A549 (cell line): ENCODE results near the gene NEDD9. TPM values are rescaled to one million over a fixed set of nuclear protein-coding genes. Genes with fewer than 3 reads are reported as not detected.
A peak's percentile ranks its signal among the peaks of the same experiment; 100 is the strongest.

Source experiments
- ATAC-seq, 2 experiments: fragments of 200-7000 bp in 1 of 2; fragments of >200 bp in 1 of 2; cut with Nextera tagmentation in 1 of 2; cut with Tn5 transposase in 1 of 2; 3 replicates each; pipeline versions ENCODE4 v1.8.0 to v1.9.1; 2018 to 2020; ENCODE audit warnings: mild to moderate bottlenecking in 1 of 2, moderate library complexity in 1 of 2
- CTCF ChIA-PET: fragments of 300-600 bp; sonication (Branson Sonifier 250); formaldehyde crosslinking; extraction: SDS; loops from one replicate; lab custom pipeline; 2021; ENCODE audit warnings: antibody characterized with exemption, inconsistent platforms; lab: Yijun Ruan, JAX
- POLR2A ChIA-PET: fragments of 350-600 bp; formaldehyde crosslinking; extraction: SDS; loops from one replicate; lab custom pipeline; 2021; ENCODE audit warnings: antibody characterized with exemption, inconsistent platforms; lab: Yijun Ruan, JAX
- DNase-seq, 2 experiments: peaks; one replicate each; pipeline versions ENCODE4 v3.0.0 to v3.0.0-alpha.2; 2011 to 2016; ENCODE audit warnings: low read depth in 1 of 2, low spot score in 1 of 2
- FAIRE-seq: peaks from 2 replicates; lab custom pipeline; 2011; peaks lifted over from hg19 to GRCh38; lab: Jason Lieb, UNC
- H3K27ac ChIP-seq, 2 experiments: fragments of >200 bp; sonication (Bioruptor Twin); formaldehyde crosslinking; 3 replicates each; pipeline ENCODE4 v1.5.1; 2016 to 2017
- H3K4me1 ChIP-seq: fragments of >200 bp; sonication (Bioruptor Twin); formaldehyde crosslinking; 3 replicates; pipeline ENCODE4 v1.6.1; 2016
- H3K4me2 ChIP-seq: fragments of >200 bp; sonication (Bioruptor Twin); formaldehyde crosslinking; 3 replicates; pipeline ENCODE4 v1.6.1; 2016
- H3K4me3 ChIP-seq: fragments of >200 bp; sonication (Bioruptor Twin); formaldehyde crosslinking; 3 replicates; pipeline ENCODE4 v1.5.1; 2016
- H3K9me3 ChIP-seq: fragments of >200 bp; sonication (Bioruptor Twin); formaldehyde crosslinking; 3 replicates; pipeline ENCODE4 v1.6.1; 2016
- ATOH8 ChIP-seq: fragments of 250-450 bp; sonication (Bioruptor Pico); IDR thresholded peaks from 2 replicates; pipeline ENCODE4 v1.5.0; 2020; ENCODE audit warnings: low read depth, mild to moderate bottlenecking, moderate library complexity
- CEBPB ChIP-seq, 2 experiments: fragments of >200 bp in 1 of 2; sonication (Bioruptor Twin) in 1 of 2; formaldehyde crosslinking in 1 of 2; IDR thresholded peaks; 2 replicates each; pipeline ENCODE4 v1.6.1; 2012 to 2016
- EP300 ChIP-seq, 2 experiments: fragments of >200 bp; sonication (Bioruptor Twin); formaldehyde crosslinking; IDR thresholded peaks; 2 replicates in 1 of 2; 3 replicates in 1 of 2; pipeline ENCODE4 v1.6.1; 2016 to 2017
- FOSL2 ChIP-seq, 2 experiments: fragments of 450-650 bp in 1 of 2; fragments of >200 bp in 1 of 2; sonication (Bioruptor Twin) in 1 of 2; formaldehyde crosslinking; IDR thresholded peaks; 2 replicates each; pipeline versions ENCODE4 v1.5.0 to v1.6.1; 2016 to 2020; ENCODE audit warnings: mild to moderate bottlenecking in 1 of 2, moderate library complexity in 1 of 2
- FOXS1 ChIP-seq: fragments of 250-450 bp; sonication (Bioruptor Pico); IDR thresholded peaks from 2 replicates; pipeline ENCODE4 v1.5.0; 2020; ENCODE audit warnings: mild to moderate bottlenecking, moderate library complexity
- GATA3 ChIP-seq: IDR thresholded peaks from 2 replicates; pipeline ENCODE4 v1.6.1; 2012; ENCODE audit warnings: borderline replicate concordance
- HES2 ChIP-seq: fragments of >200 bp; sonication (Bioruptor Twin); formaldehyde crosslinking; IDR thresholded peaks from 2 replicates; pipeline ENCODE4 v1.6.1; 2016
- HOXB13 ChIP-seq: fragments of 250-450 bp; sonication (Bioruptor Pico); IDR thresholded peaks from 2 replicates; pipeline ENCODE4 v1.5.0; 2020; ENCODE audit warnings: low read depth, mild to moderate bottlenecking, moderate library complexity
- HOXB5 ChIP-seq: fragments of 250-450 bp; sonication (Bioruptor Pico); IDR thresholded peaks from 2 replicates; pipeline ENCODE4 v1.5.0; 2020; ENCODE audit warnings: mild to moderate bottlenecking, moderate library complexity
- JUN ChIP-seq, 2 experiments: fragments of >200 bp; sonication (Bioruptor Twin); formaldehyde crosslinking; IDR thresholded peaks; 2 replicates in 1 of 2; 3 replicates in 1 of 2; pipeline ENCODE4 v1.6.1; 2016 to 2017
- MAFK ChIP-seq: fragments of 450-650 bp; IDR thresholded peaks from 2 replicates; pipeline ENCODE4 v1.6.1; 2014; ENCODE audit not compliant: partially characterized antibody
- MAZ ChIP-seq: fragments of 150-350 bp; IDR thresholded peaks from 2 replicates; pipeline ENCODE4 v1.6.1; 2014; ENCODE audit warnings: antibody characterized with exemption, low read depth, low read length, borderline replicate concordance
- NFE2L2 ChIP-seq: fragments of 150-350 bp; conservative IDR thresholded peaks from 2 replicates; pipeline ENCODE4 v1.6.1; 2014; ENCODE audit warnings: low read length
- POLR2AphosphoS2 ChIP-seq: conservative IDR thresholded peaks from 2 replicates; pipeline ENCODE4 v1.6.1; 2012; ENCODE audit warnings: low read length, improper control_type of control experiment, inconsistent platforms
- RAD21 ChIP-seq, 2 experiments: fragments of >200 bp in 1 of 2; sonication (Bioruptor Twin) in 1 of 2; formaldehyde crosslinking in 1 of 2; IDR thresholded peaks in 1 of 2; conservative IDR thresholded peaks in 1 of 2; 2 replicates in 1 of 2; 3 replicates in 1 of 2; pipeline ENCODE4 v1.6.1; 2012 to 2018; ENCODE audit warnings: inconsistent platforms in 1 of 2
- RNF2 ChIP-seq: fragments of 200-600 bp; sonication (generic); IDR thresholded peaks from 2 replicates; pipeline ENCODE4 v1.6.1; 2016; ENCODE audit warnings: low read depth, mild to moderate bottlenecking, antibody characterized with exemption, moderate library complexity, borderline replicate concordance
- ZNF302 ChIP-seq: fragments of 250-450 bp; sonication (Bioruptor Pico); IDR thresholded peaks from 2 replicates; pipeline ENCODE4 v1.9.0; 2021; ENCODE audit warnings: inconsistent platforms, mild to moderate bottlenecking, moderate library complexity
- WGBS: methylation state at CpG from one replicate; pipeline ENCODE4 v1.1.6; 2017; ENCODE audit errors: missing lambda C conversion rate; 5-methylcytosine and 5-hydroxymethylcytosine counted together
- polyA plus RNA-seq, 4 experiments: library from polyadenylated mRNA; depleted of rRNA in 3 of 4; stranded (reverse); fragments of >200 nt; fragmentation: RNase III in 1 of 4; extraction: RNeasy Plus Mini Kit Qiagen cat#74134 plus additional on column Dnase treatment in 1 of 4; gene quantifications; 2 replicates in 3 of 4; 3 replicates in 1 of 4; pipeline ENCODE4 v1.2.3, GENCODE V29; 2011 to 2017
- TF ChIP-seq, protein P1 (sequence below): fragments of 450-650 bp; IDR thresholded peaks from 2 replicates; pipeline ENCODE4 v1.6.1; 2014; ENCODE audit warnings: antibody characterized with exemption
- TF ChIP-seq, protein P2 (sequence below): fragments of 200-600 bp; sonication (generic); IDR thresholded peaks from 2 replicates; pipeline ENCODE4 v1.6.1; 2016; ENCODE audit warnings: antibody characterized with exemption, mild to moderate bottlenecking, moderate library complexity
- TF ChIP-seq, protein P3 (sequence below): IDR thresholded peaks from 2 replicates; pipeline ENCODE4 v1.6.1; 2012

NEDD9 gene
- polyA plus RNA-seq, 2 of the 4 experiments (the other 2 are of a cell fraction) = 46.7 to 79.6 TPM

DNA sequence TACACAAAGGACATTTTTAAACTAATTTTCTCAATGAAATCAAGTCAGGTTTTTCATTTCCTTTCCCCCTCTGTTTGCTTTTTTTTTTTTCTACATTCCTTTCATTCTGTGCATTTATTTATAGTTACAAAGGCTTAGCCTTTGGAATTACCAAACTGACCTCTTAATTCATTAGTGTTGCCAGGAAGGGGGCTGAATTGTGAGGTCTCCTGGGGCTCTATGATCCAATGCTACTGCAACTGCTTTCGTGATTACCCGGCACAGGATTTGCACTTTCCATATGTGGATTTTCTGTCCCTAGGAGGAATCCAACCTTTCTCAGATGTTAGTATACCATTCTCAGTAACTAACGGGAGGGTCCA, 35.3 kb downstream of the NEDD9 start:
- ATAC-seq (no peak), FAIRE-seq (no peak), DNase-seq (no peak)
- no peaks in the 10 kb centered on the region for H3K9me3 ChIP-seq
- H3K4me3 ChIP-seq = no peak overlapping the region
- H3K4me1 ChIP-seq = peaks cover 94% of the 10 kb centered on the region
- peak overlapping the region; percentile 94 to 98 for H3K27ac ChIP-seq
- WGBS = 48% methylated on average over 3 of the region's 3 CpGs
- ChIA-PET CTCF (no interaction called here), POLR2A (no interaction called here)
- peak overlapping the region; percentile 58 for H3K4me2 ChIP-seq
- TF ChIP-seq CEBPB (IDR thresholded peaks at IDR 0.05) (0 out of 4 replicates have a peak, but pooled peaks of 1 of the 2 experiments have one; percentile 14), FOXS1 (CRISPR knock-in tag) (no peak), GATA3 (0 out of 2 replicates have a peak, but pooled peaks have one; percentile 24), MAZ (no peak), RNF2 (no peak), EP300 (IDR thresholded peaks at IDR 0.05) (peak in 1 of 2 experiments; percentile 41; a peak in 2 of 5 replicates)

DNA sequence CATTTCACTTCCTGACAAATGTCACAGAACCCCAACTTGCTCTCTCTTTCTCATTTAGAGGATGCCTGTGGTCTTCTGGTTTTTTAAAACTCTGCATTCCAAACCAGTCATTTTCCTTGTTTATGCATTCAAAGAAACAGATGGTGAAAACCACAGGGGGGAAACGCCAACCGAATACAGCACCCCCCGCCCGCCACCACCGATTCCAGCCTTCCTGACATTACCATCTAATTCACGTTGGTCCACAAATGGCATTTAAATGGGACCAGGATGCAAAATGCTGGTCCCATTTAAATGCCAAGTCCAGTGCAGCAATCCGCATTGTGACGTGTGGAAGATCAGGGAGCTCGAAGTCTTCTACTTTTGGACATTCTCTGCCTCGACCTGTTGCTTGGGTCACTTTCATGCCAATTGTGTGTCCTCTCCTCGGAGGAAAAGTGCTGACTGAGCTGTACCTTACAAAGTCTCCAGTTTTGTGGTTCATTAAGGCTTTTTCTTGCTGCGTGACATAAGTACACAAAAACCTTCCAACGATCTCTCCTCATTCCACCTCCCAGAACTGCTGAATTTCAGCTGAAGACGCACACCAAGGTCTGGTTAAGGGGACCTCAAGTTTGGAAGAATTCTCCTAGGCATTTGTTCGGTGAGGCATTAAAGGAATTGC, 35.8 kb downstream of the NEDD9 start:
- POLR2A ChIA-PET = no interaction called here
- WGBS = 81% methylated on average over 15 of the region's 15 CpGs
- H3K27ac ChIP-seq = peak overlapping the region; percentile 94 to 98

GRCh38 chr6:11194356-11195218, 37.9 kb downstream of the NEDD9 start:
- Histone ChIP-seq H3K4me2 (peak overlapping the region; percentile 58), H3K9me3 (no peaks in the 10 kb centered on the region), H3K4me1 (peaks cover 82% of the 10 kb centered on the region), H3K27ac (peak overlapping the region; percentile 94 to 98), H3K4me3 (no peak overlapping the region)
- FAIRE-seq (no peak), DNase-seq (peak; percentile 80 to 97), ATAC-seq (peak; percentile 83 to 88)
- ChIA-PET CTCF (interaction anchor here (0.8 to 1.0 kb wide), 2 partner anchors 82 to 301 kb away, joined by 3 read pairs; no protein-coding TSS in a partner anchor), POLR2A (interaction anchor here (0.6 to 1.0 kb wide), 5 partner anchors 12 to 298 kb away, joined by 3 to 6 read pairs (median 4); no protein-coding TSS in a partner anchor)
- WGBS = 2% methylated on average over 12 of the region's 12 CpGs
- peak; percentile 10; the same call in 1 of the 2 replicates for TF ChIP-seq HOXB13
- TF ChIP-seq, protein P1, sequence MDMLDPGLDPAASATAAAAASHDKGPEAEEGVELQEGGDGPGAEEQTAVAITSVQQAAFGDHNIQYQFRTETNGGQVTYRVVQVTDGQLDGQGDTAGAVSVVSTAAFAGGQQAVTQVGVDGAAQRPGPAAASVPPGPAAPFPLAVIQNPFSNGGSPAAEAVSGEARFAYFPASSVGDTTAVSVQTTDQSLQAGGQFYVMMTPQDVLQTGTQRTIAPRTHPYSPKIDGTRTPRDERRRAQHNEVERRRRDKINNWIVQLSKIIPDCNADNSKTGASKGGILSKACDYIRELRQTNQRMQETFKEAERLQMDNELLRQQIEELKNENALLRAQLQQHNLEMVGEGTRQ = no peak
- TF ChIP-seq GATA3 = peak; percentile 97
- TF ChIP-seq HES2 = 0 out of 2 replicates have a peak, but pooled peaks have one; percentile 8
- TF ChIP-seq EP300 (IDR thresholded peaks at IDR 0.05) = peak; percentile 97 to 99
- peak; percentile 27 to 53; a peak in 4 of 5 replicates for TF ChIP-seq RAD21 (conservative IDR thresholded peaks at IDR 0.05 in 1 of 2, IDR thresholded peaks at IDR 0.05 in 1 of 2)
- TF ChIP-seq, protein P2, sequence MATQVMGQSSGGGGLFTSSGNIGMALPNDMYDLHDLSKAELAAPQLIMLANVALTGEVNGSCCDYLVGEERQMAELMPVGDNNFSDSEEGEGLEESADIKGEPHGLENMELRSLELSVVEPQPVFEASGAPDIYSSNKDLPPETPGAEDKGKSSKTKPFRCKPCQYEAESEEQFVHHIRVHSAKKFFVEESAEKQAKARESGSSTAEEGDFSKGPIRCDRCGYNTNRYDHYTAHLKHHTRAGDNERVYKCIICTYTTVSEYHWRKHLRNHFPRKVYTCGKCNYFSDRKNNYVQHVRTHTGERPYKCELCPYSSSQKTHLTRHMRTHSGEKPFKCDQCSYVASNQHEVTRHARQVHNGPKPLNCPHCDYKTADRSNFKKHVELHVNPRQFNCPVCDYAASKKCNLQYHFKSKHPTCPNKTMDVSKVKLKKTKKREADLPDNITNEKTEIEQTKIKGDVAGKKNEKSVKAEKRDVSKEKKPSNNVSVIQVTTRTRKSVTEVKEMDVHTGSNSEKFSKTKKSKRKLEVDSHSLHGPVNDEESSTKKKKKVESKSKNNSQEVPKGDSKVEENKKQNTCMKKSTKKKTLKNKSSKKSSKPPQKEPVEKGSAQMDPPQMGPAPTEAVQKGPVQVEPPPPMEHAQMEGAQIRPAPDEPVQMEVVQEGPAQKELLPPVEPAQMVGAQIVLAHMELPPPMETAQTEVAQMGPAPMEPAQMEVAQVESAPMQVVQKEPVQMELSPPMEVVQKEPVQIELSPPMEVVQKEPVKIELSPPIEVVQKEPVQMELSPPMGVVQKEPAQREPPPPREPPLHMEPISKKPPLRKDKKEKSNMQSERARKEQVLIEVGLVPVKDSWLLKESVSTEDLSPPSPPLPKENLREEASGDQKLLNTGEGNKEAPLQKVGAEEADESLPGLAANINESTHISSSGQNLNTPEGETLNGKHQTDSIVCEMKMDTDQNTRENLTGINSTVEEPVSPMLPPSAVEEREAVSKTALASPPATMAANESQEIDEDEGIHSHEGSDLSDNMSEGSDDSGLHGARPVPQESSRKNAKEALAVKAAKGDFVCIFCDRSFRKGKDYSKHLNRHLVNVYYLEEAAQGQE = 0 out of 2 replicates have a peak, but pooled peaks have one; percentile 23
- peak; percentile 97 to 98 for TF ChIP-seq JUN (IDR thresholded peaks at IDR 0.05)
- no peak; the same call in 1 of the 2 replicates for TF ChIP-seq HOXB5 (CRISPR knock-in tag)
- TF ChIP-seq NFE2L2 = peak; percentile 34; the same call in 1 of the 2 replicates
- peak; percentile 83 for TF ChIP-seq FOSL2 (IDR thresholded peaks at IDR 0.05)
- peak; percentile 88 for TF ChIP-seq FOSL2 (CRISPR knock-in tag; IDR thresholded peaks at IDR 0.05)
- no peak for TF ChIP-seq ZNF302 (CRISPR knock-in tag)
- TF ChIP-seq, protein P3, sequence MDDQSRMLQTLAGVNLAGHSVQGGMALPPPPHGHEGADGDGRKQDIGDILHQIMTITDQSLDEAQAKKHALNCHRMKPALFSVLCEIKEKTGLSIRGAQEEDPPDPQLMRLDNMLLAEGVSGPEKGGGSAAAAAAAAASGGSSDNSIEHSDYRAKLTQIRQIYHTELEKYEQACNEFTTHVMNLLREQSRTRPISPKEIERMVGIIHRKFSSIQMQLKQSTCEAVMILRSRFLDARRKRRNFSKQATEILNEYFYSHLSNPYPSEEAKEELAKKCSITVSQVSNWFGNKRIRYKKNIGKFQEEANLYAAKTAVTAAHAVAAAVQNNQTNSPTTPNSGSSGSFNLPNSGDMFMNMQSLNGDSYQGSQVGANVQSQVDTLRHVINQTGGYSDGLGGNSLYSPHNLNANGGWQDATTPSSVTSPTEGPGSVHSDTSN = peak; percentile 44; the same call in 1 of the 2 replicates

More for the DNA sequence above, 35.8 kb downstream of the NEDD9 start:
- ATAC-seq = no peak
- DNase-seq = no peak
- FAIRE-seq = no peak
- H3K4me3 ChIP-seq = no peak overlapping the region
- TF ChIP-seq POLR2AphosphoS2 (0 out of 2 replicates have a peak, but pooled peaks have one; percentile 79), ZNF302 (CRISPR knock-in tag) (no peak), HES2 (no peak), ATOH8 (peak; percentile 10; the same call in 1 of the 2 replicates), MAFK (peak; percentile 93)
- CTCF ChIA-PET = no interaction called here
- H3K4me2 ChIP-seq = peak overlapping the region; percentile 58
- no peaks in the 10 kb centered on the region for H3K9me3 ChIP-seq
- peaks cover 94% of the 10 kb centered on the region for H3K4me1 ChIP-seq
